Adrenal gland (tissue), 5 donors: Measurements from ENCODE around the gene BTBD16.

Source experiments
- CTCF ChIP-seq, 6 experiments: fragments of 450-650 bp in 4 of 6; fragments of 200-600 bp in 2 of 6; sonication (generic) in 1 of 6; IDR thresholded peaks; 1 replicate in 5 of 6; 2 replicates in 1 of 6; pipeline versions ENCODE4 v1.5.1 to v1.8.0; 2016 to 2021; ENCODE audit warnings: antibody characterized with exemption in 6 of 6, mild to moderate bottlenecking in 2 of 6, moderate library complexity in 1 of 6
- POLR2A ChIP-seq, 2 donors: fragments of 450-650 bp; IDR thresholded peaks; one replicate each; pipeline ENCODE4 v1.6.1; 2017; ENCODE audit warnings: antibody characterized with exemption in 2 of 2, mild to moderate bottlenecking in 2 of 2, moderate library complexity in 1 of 2
- donor health status: DM: no; HTN: no; CAD: no.

- TF ChIP-seq CTCF (IDR thresholded peaks at IDR 0.05): no peak
- no peak for TF ChIP-seq POLR2A (IDR thresholded peaks at IDR 0.05)
These were observed 116.5 kb downstream of the BTBD16 start for GRCh38 chr10:122387572-122387971.
